Calu3 (cell line): ENCODE measurements around the gene PRRG3. TPM values are rescaled to one million over a fixed set of nuclear protein-coding genes. Genes with fewer than 3 reads are reported as not detected.

Experiments used
- BruUV-seq: library from RNA; stranded (reverse); fragments of 400-500 nt; replicated peaks from 2 replicates; lab custom pipeline; 2021; lab: Mats Ljungman, UMichigan
- CTCF ChIA-PET: fragments of 300-600 bp; sonication (Branson Sonifier 250); formaldehyde crosslinking; loops from one replicate; lab custom pipeline; 2022; ENCODE audit warnings: antibody characterized with exemption; lab: Charles Lee
- DNase-seq: peaks from one replicate; pipeline ENCODE4 v3.0.0; 2022
- H3K27ac Mint-ChIP-seq: one replicate; pipeline ENCODE4 v1.8.0; 2022; ENCODE audit warnings: mixed read lengths; ENCODE audit not compliant: unreplicated experiment
- H3K27me3 Mint-ChIP-seq: one replicate; pipeline ENCODE4 v1.8.0; 2022; ENCODE audit warnings: mixed read lengths; ENCODE audit not compliant: unreplicated experiment
- H3K36me3 Mint-ChIP-seq: one replicate; pipeline ENCODE4 v1.8.0; 2022; ENCODE audit warnings: mild to moderate bottlenecking, moderate library complexity, mixed read lengths; ENCODE audit not compliant: insufficient read depth, unreplicated experiment
- H3K4me1 Mint-ChIP-seq: one replicate; pipeline ENCODE4 v1.8.0; 2022; ENCODE audit warnings: mild to moderate bottlenecking, low read depth, mixed read lengths; ENCODE audit not compliant: unreplicated experiment
- H3K4me3 Mint-ChIP-seq: one replicate; pipeline ENCODE4 v1.8.0; 2022; ENCODE audit warnings: mild to moderate bottlenecking, low read depth, moderate library complexity, mixed read lengths; ENCODE audit not compliant: unreplicated experiment
- H3K9me3 Mint-ChIP-seq: one replicate; pipeline ENCODE4 v1.8.0; 2022; ENCODE audit warnings: low read depth, mixed read lengths; ENCODE audit not compliant: unreplicated experiment
- CTCF ChIP-seq: fragments of 200-600 bp; IDR thresholded peaks from one replicate; pipeline ENCODE4 v1.8.0; 2022; ENCODE audit warnings: antibody characterized with exemption; ENCODE audit not compliant: unreplicated experiment
- intact Hi-C: fragments of 100-400 bp; cut with micrococcal nuclease; formaldehyde crosslinking; loops from one replicate; pipeline ENCODE4 v1.10.0; 2022; ENCODE audit not compliant: unreplicated experiment
- total RNA-seq: library from RNA; stranded (reverse); gene quantifications from 2 replicates; pipeline ENCODE4 v1.2.3, GENCODE V29; 2022

Gene PRRG3
- total RNA-seq, 1 experiment from 2014 or later: not detected

GRCh38 chrX:151680805-151681204 lies 14.5 kb upstream of the PRRG3 start:
- CTCF ChIA-PET: interaction anchor here (0.6 to 1.7 kb wide), 2 partner anchors 529 to 542 kb away, joined by 4 to 6 read pairs; no protein-coding TSS in a partner anchor
- peak; percentile 44 for TF ChIP-seq CTCF
- Mint-ChIP-seq H3K36me3 (no peaks in the 10 kb centered on the region), H3K4me1 (no peaks in the 10 kb centered on the region), H3K27ac (no peak overlapping the region), H3K27me3 (peaks cover 72% of the 10 kb centered on the region), H3K4me3 (no peak overlapping the region), H3K9me3 (no peaks in the 10 kb centered on the region)
- no TSS peak for BruUV-seq
- intact Hi-C loops: loop anchor here (1.0 kb wide), 2 partner anchors 175 to 530 kb away; no protein-coding TSS in a partner anchor
- DNase-seq: peak; percentile 70

GRCh38 chrX:151687635-151688034 lies 7.6 kb upstream of the PRRG3 start:
- CTCF ChIA-PET: no interaction called here
- H3K27me3 Mint-ChIP-seq: peaks cover 24% of the 10 kb centered on the region
- intact Hi-C loops: no loop called here
- H3K9me3 Mint-ChIP-seq: no peaks in the 10 kb centered on the region
- H3K4me1 Mint-ChIP-seq: no peaks in the 10 kb centered on the region
- TF ChIP-seq CTCF: no peak
- BruUV-seq: no TSS peak
- no peaks in the 10 kb centered on the region for H3K36me3 Mint-ChIP-seq
- no peak overlapping the region for H3K4me3 Mint-ChIP-seq
- no peak for DNase-seq
- no peak overlapping the region for H3K27ac Mint-ChIP-seq

- H3K27me3 Mint-ChIP-seq: peaks cover 14% of the 10 kb centered on the region
- H3K4me1 Mint-ChIP-seq: no peaks in the 10 kb centered on the region
- no peak for DNase-seq
- no peak for TF ChIP-seq CTCF
- CTCF ChIA-PET: no interaction called here
- H3K27ac Mint-ChIP-seq: no peak overlapping the region
- no peak overlapping the region for H3K4me3 Mint-ChIP-seq
- no peaks in the 10 kb centered on the region for H3K9me3 Mint-ChIP-seq
- no peaks in the 10 kb centered on the region for H3K36me3 Mint-ChIP-seq
- intact Hi-C loops: no loop called here
- no TSS peak for BruUV-seq
Observed at GRCh38 chrX:151688695-151689094, 6.6 kb upstream of the PRRG3 start.

GRCh38 chrX:151692825-151693224 lies 2.4 kb upstream of the PRRG3 start:
- Mint-ChIP-seq H3K9me3 (no peaks in the 10 kb centered on the region), H3K4me3 (no peak overlapping the region), H3K4me1 (no peaks in the 10 kb centered on the region), H3K27me3 (peaks cover 19% of the 10 kb centered on the region), H3K27ac (no peak overlapping the region), H3K36me3 (no peaks in the 10 kb centered on the region)
- TF ChIP-seq CTCF: no peak
- no TSS peak for BruUV-seq
- CTCF ChIA-PET: no interaction called here
- intact Hi-C loops: no loop called here
- no peak for DNase-seq
